NCI-H2196 treated with DMSO at 0.1 percent for 48 hours (cell line): ENCODE results near the gene GOLGB1.

ENCODE experiments used
- DNase-seq: peaks from one replicate; lab custom pipeline; 2025; ENCODE audit not compliant: unreplicated experiment; lab: John Stamatoyannopoulos, UW

Gene GOLGB1

GRCh38 chr3:121645054-121645453, 104.5 kb downstream of the GOLGB1 start:
- DNase-seq: no peak

DNA sequence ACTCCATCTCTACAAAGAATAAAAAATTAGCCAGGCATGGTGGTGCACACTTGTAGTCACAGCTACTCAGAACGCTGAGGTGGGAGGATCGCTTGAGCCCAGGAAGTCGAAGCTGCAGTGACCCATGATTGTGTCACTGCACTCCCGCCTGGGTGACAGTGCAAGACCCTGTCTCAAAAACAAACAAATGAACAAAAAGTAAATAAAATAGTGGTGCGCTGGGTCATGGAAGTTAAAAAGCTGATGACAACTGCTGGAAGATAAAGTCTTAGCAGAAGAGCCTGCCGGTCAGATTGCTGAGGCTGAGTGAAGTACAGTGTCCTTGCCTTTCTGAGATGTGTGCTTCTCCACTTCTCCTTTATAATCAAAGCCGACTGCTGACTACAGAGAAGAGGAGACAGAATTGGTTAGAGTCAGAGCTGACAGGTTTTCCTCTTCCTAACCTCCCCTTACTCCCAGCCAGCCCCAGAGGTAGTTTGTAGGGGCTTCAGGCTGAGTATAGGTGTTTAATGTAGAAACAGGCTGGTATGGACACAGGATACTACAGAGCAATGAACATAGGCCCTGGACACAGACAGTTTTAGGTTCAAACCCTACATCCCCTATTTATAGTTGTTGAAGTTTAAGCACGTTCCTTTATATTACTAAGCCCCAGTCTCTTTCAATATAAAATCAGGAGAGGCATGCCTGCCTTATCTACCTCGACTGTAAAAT, 106.8 kb downstream of the GOLGB1 start:
- DNase-seq: no peak

GRCh38 chr3:121641127-121641526, 108.4 kb downstream of the GOLGB1 start:
- DNase-seq: no peak

- no peak for DNase-seq
Observed at GRCh38 chr3:121637922-121638321, 111.6 kb downstream of the GOLGB1 start.

DNA sequence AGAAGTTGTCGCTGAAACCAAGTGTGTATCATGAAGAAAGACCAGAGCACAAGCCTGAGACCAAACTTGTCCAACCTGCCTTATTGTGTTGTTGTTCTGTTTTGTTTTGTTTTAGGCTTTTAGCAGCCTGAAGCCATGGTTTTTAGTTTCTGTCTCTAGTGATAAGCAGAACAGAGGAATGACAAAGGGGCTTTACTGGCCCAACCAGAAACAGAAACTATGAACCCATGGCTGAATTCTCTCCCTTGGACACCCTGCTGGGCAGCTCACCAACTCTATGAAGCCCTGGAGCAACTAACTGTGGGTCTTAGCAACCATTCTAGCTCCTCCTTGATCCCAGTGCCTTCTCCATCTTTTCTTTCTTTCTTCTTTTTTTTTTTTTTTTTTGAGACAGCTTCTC, 119.2 kb downstream of the GOLGB1 start:
- no peak for DNase-seq

DNA sequence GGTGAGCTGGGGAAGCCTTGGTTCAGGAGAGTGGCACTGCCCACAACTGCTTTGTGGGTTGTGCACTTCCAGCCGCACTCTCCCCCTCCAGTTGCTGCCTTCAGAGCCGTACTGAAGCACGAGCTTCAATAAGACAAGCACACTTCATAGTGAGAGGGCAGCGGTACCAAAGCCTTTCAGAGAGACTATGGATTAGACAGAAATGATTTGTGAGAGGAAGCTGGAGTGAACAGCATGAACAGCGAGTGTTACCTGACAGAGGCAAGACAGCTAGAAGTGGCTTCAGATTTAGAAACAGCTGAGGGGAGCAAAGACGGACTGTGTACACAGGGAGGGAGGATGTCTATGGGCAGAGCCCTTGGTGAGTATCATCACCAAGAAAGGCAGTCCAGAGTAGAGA, 119.9 kb downstream of the GOLGB1 start:
- no peak for DNase-seq

DNA sequence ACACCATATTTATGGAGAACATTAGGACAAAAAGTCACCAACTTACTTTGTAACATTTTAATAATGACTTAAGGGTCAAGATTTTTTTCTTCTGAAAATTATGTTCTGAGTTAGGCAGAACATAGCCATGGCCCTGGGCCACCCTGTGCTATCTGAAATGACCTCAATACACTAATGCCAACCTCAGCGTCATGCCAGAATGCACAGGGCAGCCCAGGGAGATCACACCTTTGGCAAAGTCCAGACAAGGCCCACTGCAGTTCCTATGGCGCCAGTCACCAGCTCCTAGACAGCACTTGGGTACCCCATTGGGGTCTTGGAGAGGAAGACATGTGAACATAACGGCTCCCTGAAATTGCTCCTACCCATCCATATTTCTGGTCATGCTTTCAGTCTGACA, 121.9 kb downstream of the GOLGB1 start:
- DNase-seq: no peak

DNA sequence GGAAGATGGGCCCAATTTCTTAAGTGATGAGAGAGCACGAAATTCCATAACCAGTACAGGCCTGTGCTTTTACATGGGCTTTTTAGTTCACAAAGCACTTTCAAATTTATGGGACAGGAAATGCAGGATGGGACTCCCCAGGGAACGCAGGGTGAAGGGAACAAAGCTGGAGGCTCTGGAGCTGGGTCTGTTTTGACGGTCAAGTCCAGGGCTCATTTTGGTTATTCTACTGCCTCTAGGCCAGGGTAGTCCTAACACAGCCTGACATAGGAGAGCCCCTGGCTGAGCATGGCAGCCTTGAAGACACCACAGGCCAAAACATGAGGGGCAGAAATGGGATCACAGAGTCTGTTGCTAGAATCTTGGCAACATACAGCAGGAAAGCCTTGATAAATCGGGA, 122.3 kb downstream of the GOLGB1 start:
- DNase-seq: no peak

DNA sequence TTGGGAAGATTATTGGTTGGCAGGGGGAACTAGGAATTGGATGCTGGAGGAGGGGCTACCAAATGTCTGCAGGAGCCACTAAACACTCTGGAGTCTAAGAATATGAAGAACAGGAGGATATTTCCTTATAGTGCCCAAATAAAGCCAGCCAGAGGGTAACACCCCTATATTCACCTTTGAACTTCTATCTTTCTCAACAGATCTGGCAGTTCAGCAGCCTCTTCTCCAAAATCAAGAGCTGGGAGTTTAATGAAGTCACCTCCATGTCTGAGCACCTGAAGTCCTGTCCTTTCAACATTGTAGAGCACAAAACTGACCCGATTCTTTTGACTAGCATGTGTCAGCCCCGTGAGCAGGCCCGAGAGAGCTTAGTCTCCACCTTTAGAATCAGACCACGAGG, 123.0 kb downstream of the GOLGB1 start:
- no peak for DNase-seq

DNA sequence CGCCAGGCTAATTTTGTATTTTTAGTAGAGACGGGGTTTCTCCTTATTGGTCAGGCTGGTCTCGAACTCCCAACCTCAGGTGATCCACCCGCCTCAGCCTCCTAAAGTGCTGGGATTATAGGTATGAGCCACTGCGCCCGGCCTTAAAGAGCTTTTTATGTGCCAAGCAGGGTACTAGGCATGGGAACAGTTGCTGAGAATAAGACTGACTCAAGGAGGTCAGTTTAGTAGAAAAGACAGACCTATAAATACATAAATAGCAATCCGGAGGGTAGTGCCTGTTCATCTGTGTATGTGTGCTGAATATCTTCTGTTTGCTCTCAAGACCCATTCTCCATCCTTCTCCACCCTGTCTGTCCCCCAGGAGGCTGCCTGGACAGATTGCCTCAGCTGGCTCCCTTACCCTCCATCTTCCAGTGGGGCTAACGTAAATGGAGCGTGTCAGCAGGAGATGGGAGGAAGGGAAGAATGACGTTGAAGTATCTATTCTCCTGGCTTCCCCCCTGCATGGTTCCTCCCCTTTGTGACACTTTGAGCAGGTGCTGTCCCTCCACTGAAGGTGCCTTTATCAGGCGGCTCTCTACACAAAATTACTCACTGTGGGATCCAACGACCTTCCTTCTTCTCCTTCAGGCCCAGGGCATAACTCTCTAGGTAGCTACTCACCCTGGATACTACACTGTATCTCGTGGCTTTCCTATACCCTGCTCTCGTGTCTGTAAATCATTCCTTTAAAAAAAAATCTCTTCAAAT, 125.2 kb downstream of the GOLGB1 start:
- no peak for DNase-seq

GRCh38 chr3:121621491-121621890, 128.1 kb downstream of the GOLGB1 start:
- DNase-seq: no peak

DNA sequence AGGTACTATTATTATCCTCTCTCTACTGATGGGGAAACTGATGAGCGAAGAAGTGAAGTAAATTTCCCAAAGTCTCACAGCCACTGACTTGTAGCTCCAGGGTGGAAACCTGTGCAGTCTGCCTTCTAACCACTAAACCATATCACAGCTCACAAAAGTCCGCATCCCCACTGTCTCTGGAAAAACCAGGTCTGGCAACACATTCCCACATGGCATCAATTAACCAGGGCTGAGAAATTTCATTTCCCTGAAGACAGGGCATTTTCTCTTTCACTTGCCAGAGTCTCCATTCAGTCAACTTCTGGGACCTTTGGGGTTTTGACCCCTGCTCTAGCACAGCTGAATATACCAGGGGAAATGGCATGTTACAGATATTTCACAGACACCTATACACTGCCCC, 129.8 kb downstream of the GOLGB1 start:
- DNase-seq: no peak
